NCI-H1417 (cell line): ENCODE data around the gene CNTN5.
"Not testable (repeated sequence)": the region's sequence is repeated elsewhere in the genome, so short reads cannot be mapped to it uniquely, and the experiment has no call there.

ENCODE experiments used
- DNase-seq, 3 experiments: peaks; one replicate each; lab custom pipeline; 2025; lab: John Stamatoyannopoulos, UW

CNTN5 gene

GRCh38 chr11:99739464-99740089, 718.8 kb downstream of the CNTN5 start:
- DNase-seq, result peak; percentile 23 to 83 (median 24)

GRCh38 chr11:99742501-99742900, 721.8 kb downstream of the CNTN5 start:
- no peak for DNase-seq

GRCh38 chr11:99759787-99760186, 739.0 kb downstream of the CNTN5 start:
- no peak for DNase-seq

- DNase-seq, result no peak
Observed at GRCh38 chr11:99766811-99767210, 746.1 kb downstream of the CNTN5 start.

- no peak for DNase-seq
Observed at GRCh38 chr11:99773646-99774045, 752.9 kb downstream of the CNTN5 start.

- no peak for DNase-seq
Observed at GRCh38 chr11:99781074-99781473, 760.3 kb downstream of the CNTN5 start.

- DNase-seq, result no peak
Observed at GRCh38 chr11:99791354-99791753, 770.6 kb downstream of the CNTN5 start.

- DNase-seq, result no peak
Observed at GRCh38 chr11:99795999-99796398, 775.2 kb downstream of the CNTN5 start.

GRCh38 chr11:99803501-99803900, 782.8 kb downstream of the CNTN5 start:
- DNase-seq, result no peak

GRCh38 chr11:99812516-99812915, 791.8 kb downstream of the CNTN5 start:
- no peak for DNase-seq

GRCh38 chr11:99814021-99814420, 793.3 kb downstream of the CNTN5 start:
- no peak for DNase-seq

GRCh38 chr11:99814738-99815137, 794.0 kb downstream of the CNTN5 start:
- no peak for DNase-seq

GRCh38 chr11:99818991-99819390, 798.2 kb downstream of the CNTN5 start:
- no peak for DNase-seq

GRCh38 chr11:99822846-99823565, 802.3 kb downstream of the CNTN5 start:
- no peak for DNase-seq

GRCh38 chr11:99836739-99837138, 816.0 kb downstream of the CNTN5 start:
- not testable (repeated sequence) for DNase-seq

- DNase-seq, result no peak
Observed at GRCh38 chr11:99841885-99842284, 821.1 kb downstream of the CNTN5 start.

GRCh38 chr11:99865951-99866350, 845.2 kb downstream of the CNTN5 start:
- DNase-seq, result peak in 1 of 3 experiments; percentile 11

- peak in 1 of 3 experiments; percentile 57 for DNase-seq
Observed at GRCh38 chr11:99881610-99882009, 860.9 kb downstream of the CNTN5 start.

GRCh38 chr11:99884750-99885149, 864.0 kb downstream of the CNTN5 start:
- DNase-seq, result no peak

GRCh38 chr11:99887481-99887880, 866.7 kb downstream of the CNTN5 start:
- DNase-seq, result no peak

GRCh38 chr11:99893811-99894210, 873.1 kb downstream of the CNTN5 start:
- peak in 2 of 3 experiments; percentile 32 to 79 for DNase-seq

- no peak for DNase-seq
Observed at GRCh38 chr11:99901175-99901574, 880.4 kb downstream of the CNTN5 start.

GRCh38 chr11:99911116-99911515, 890.4 kb downstream of the CNTN5 start:
- DNase-seq, result peak in 1 of 3 experiments; percentile 11

- DNase-seq, result no peak
Observed at GRCh38 chr11:99916078-99916477, 895.3 kb downstream of the CNTN5 start.
